Neural cell (in vitro differentiated cells): ENCODE results near the gene GLRA1. TPM values are rescaled to one million over a fixed set of nuclear protein-coding genes. Genes with fewer than 3 reads are reported as not detected.

Source experiments
- H2AFZ ChIP-seq: fragments of 200-600, 300-800 bp; sonication (generic), shearing (Covaris generic); 2 replicates; pipeline ENCODE4 v1.6.0; 2014; ENCODE audit warnings: low read depth, mild to moderate bottlenecking, antibody characterized with exemption, low read length, moderate library complexity
- H3F3A ChIP-seq: fragments of 200-600 bp; shearing (Covaris generic); 2 replicates; pipeline ENCODE4 v1.6.1; 2016; ENCODE audit warnings: mild to moderate bottlenecking, moderate library complexity, mixed read lengths, antibody characterized with exemption, low read length; ENCODE audit not compliant: insufficient read depth, poor library complexity, severe bottlenecking
- H3K27ac ChIP-seq: fragments of 200-600, 300-800 bp; sonication (generic), shearing (Covaris generic); 2 replicates; pipeline ENCODE4 v1.5.1; 2014; ENCODE audit warnings: mild to moderate bottlenecking, low read length, moderate library complexity
- H3K27me3 ChIP-seq: fragments of 300-800, 200-600 bp; sonication (generic), shearing (Covaris generic); 2 replicates; pipeline ENCODE4 v1.6.0; 2014; ENCODE audit warnings: mild to moderate bottlenecking, low read depth, low read length, moderate library complexity; ENCODE audit not compliant: insufficient read depth
- H3K36me3 ChIP-seq: fragments of 300-800, 200-600 bp; sonication (generic), shearing (Covaris generic); 2 replicates; pipeline ENCODE4 v1.5.1; 2014; ENCODE audit warnings: mild to moderate bottlenecking, antibody characterized with exemption, low read length, moderate library complexity; ENCODE audit not compliant: insufficient read depth
- H3K4me2 ChIP-seq: fragments of 300-800, 200-600 bp; sonication (generic), shearing (Covaris generic); 2 replicates; pipeline ENCODE4 v1.6.0; 2014; ENCODE audit warnings: mild to moderate bottlenecking, low read length
- H3K4me3 ChIP-seq: fragments of 300-800, 200-600 bp; sonication (generic), shearing (Covaris generic); 2 replicates; pipeline ENCODE4 v1.5.1; 2014; ENCODE audit warnings: mild to moderate bottlenecking, low read length, moderate library complexity
- H3K79me2 ChIP-seq: fragments of 200-600 bp; shearing (Covaris generic); replicated peaks from 2 replicates; pipeline ENCODE4 v1.6.0; 2014; ENCODE audit warnings: mild to moderate bottlenecking, low read length, moderate library complexity; ENCODE audit not compliant: insufficient read depth
- H3K9ac ChIP-seq: fragments of 300-800, 200-600 bp; sonication (generic), shearing (Covaris generic); 2 replicates; pipeline ENCODE4 v1.6.1; 2016; ENCODE audit warnings: mild to moderate bottlenecking, low read length, mixed read lengths
- H3K9me2 ChIP-seq: fragments of 200-600 bp; shearing (Covaris generic); 2 replicates; pipeline ENCODE4 v1.6.1; 2016; ENCODE audit warnings: mild to moderate bottlenecking, low read length, mixed read lengths; ENCODE audit not compliant: insufficient read depth
- H3K9me3 ChIP-seq: fragments of 200-600, 300-800 bp; sonication (generic), shearing (Covaris generic); 2 replicates; pipeline ENCODE4 v1.6.1; 2016; ENCODE audit warnings: mild to moderate bottlenecking, mixed run types, low read length, moderate library complexity, mixed read lengths
- H4K20me1 ChIP-seq: fragments of 200-600 bp; shearing (Covaris generic); 2 replicates; pipeline ENCODE4 v1.6.1; 2016; ENCODE audit warnings: mild to moderate bottlenecking, mixed run types; ENCODE audit not compliant: insufficient read depth
- EP300 ChIP-seq: fragments of 450-650 bp; conservative IDR thresholded peaks from 2 replicates; pipeline ENCODE4 v1.6.1; 2014; ENCODE audit warnings: antibody characterized with exemption, mild to moderate bottlenecking, moderate library complexity; ENCODE audit not compliant: poor library complexity, severe bottlenecking
- EZH2 ChIP-seq: fragments of 200-600, 300-800 bp; shearing (Covaris generic), sonication (generic); IDR thresholded peaks from 2 replicates; pipeline ENCODE4 v1.6.1; 2014; ENCODE audit warnings: antibody characterized with exemption, low read length, borderline replicate concordance, mild to moderate bottlenecking; ENCODE audit not compliant: insufficient read depth, poor library complexity, severe bottlenecking
- MXI1 ChIP-seq: fragments of 450-650 bp; conservative IDR thresholded peaks from 2 replicates; pipeline ENCODE4 v1.6.1; 2014; ENCODE audit warnings: antibody characterized with exemption, mild to moderate bottlenecking; ENCODE audit not compliant: poor library complexity, severe bottlenecking
- POLR2AphosphoS5 ChIP-seq: IDR thresholded peaks from 2 replicates; pipeline ENCODE4 v1.6.1; 2012
- RAD21 ChIP-seq: fragments of 450-650 bp; conservative IDR thresholded peaks from 2 replicates; pipeline ENCODE4 v1.6.1; 2014; ENCODE audit warnings: antibody characterized with exemption, mild to moderate bottlenecking, moderate library complexity
- SMC3 ChIP-seq: fragments of 450-650 bp; conservative IDR thresholded peaks from 2 replicates; pipeline ENCODE4 v1.6.1; 2014; ENCODE audit warnings: antibody characterized with exemption, mild to moderate bottlenecking, moderate library complexity; ENCODE audit not compliant: poor library complexity
- TAF1 ChIP-seq: IDR thresholded peaks from 2 replicates; pipeline ENCODE4 v1.6.1; 2012; ENCODE audit warnings: low read depth
- polyA plus RNA-seq: library from polyadenylated mRNA; depleted of rRNA; stranded (reverse); fragments of >200 nt; gene quantifications from 2 replicates; pipeline ENCODE4 v1.2.3, GENCODE V29; 2014
- TF ChIP-seq, protein P1 (sequence below): IDR thresholded peaks from 2 replicates; pipeline ENCODE4 v1.6.1; 2012; ENCODE audit warnings: borderline replicate concordance
- TF ChIP-seq, protein P2 (sequence below): fragments of 450-650 bp; IDR thresholded peaks from 2 replicates; pipeline ENCODE4 v1.5.1; 2014; ENCODE audit warnings: antibody characterized with exemption, mild to moderate bottlenecking, moderate library complexity; ENCODE audit not compliant: poor library complexity, severe bottlenecking

The GLRA1 gene
- polyA plus RNA-seq, 1 donor from 2014 or later: not detected

DNA sequence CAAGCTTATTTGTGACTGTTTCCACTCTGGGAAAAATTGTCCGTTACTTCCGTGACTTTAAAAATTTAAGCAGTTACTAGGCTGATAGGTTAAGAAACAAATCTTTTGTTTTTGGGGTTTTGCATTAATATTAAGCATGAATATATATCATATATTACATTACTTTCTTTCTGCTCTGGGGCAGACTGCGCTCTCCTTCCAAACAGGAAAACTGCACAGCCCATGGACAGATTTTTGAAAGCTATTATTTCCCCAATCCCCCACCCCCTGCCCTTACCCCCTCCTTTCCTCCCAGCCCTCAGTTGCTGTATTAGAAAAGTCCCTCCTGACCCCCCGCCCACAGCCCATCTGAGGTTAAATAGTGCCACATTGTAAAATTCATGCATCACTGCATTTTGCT, 102.5 kb downstream of the GLRA1 start:
- H3K36me3 ChIP-seq: no peaks in the 10 kb centered on the region
- H4K20me1 ChIP-seq: no peaks in the 10 kb centered on the region

DNA sequence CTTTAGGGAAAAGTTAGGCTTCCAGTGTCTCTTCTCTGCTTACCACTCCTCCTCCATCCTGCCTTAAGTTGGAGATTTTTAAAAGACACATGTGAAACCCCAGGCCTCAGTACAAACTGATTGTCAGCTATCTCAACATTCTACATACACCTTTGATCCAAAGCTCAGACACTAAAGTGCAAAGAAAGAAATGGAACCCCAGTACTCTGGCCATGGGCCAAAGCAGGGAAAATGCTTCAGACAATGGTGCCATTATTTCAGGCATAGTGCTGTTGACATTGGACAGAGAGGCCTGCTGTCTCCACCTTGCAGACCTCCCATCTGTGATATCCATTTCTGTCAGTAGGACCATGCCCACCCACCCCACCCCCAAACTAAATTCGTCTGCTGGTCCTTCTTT, 103.7 kb downstream of the GLRA1 start:
- H3K27ac ChIP-seq: no peak overlapping the region
- H4K20me1 ChIP-seq: no peaks in the 10 kb centered on the region

More for the DNA sequence above, 102.5 kb downstream of the GLRA1 start:
- H3K4me3 ChIP-seq: no peak overlapping the region
- no peaks in the 10 kb centered on the region for H3K79me2 ChIP-seq
- H2AFZ ChIP-seq: no peak overlapping the region
- no peaks in the 10 kb centered on the region for H3K9me2 ChIP-seq
- H3K27me3 ChIP-seq: no peaks in the 10 kb centered on the region
- no peak overlapping the region for H3K27ac ChIP-seq
- no peak overlapping the region for H3K9ac ChIP-seq
- no peaks in the 10 kb centered on the region for H3F3A ChIP-seq
- no peak overlapping the region for H3K4me2 ChIP-seq
- no peak for TF ChIP-seq MXI1
- no peak for TF ChIP-seq RAD21
- no peak for TF ChIP-seq EP300
- no peak for TF ChIP-seq EZH2
- no peak for TF ChIP-seq SMC3
- TF ChIP-seq, protein P1, sequence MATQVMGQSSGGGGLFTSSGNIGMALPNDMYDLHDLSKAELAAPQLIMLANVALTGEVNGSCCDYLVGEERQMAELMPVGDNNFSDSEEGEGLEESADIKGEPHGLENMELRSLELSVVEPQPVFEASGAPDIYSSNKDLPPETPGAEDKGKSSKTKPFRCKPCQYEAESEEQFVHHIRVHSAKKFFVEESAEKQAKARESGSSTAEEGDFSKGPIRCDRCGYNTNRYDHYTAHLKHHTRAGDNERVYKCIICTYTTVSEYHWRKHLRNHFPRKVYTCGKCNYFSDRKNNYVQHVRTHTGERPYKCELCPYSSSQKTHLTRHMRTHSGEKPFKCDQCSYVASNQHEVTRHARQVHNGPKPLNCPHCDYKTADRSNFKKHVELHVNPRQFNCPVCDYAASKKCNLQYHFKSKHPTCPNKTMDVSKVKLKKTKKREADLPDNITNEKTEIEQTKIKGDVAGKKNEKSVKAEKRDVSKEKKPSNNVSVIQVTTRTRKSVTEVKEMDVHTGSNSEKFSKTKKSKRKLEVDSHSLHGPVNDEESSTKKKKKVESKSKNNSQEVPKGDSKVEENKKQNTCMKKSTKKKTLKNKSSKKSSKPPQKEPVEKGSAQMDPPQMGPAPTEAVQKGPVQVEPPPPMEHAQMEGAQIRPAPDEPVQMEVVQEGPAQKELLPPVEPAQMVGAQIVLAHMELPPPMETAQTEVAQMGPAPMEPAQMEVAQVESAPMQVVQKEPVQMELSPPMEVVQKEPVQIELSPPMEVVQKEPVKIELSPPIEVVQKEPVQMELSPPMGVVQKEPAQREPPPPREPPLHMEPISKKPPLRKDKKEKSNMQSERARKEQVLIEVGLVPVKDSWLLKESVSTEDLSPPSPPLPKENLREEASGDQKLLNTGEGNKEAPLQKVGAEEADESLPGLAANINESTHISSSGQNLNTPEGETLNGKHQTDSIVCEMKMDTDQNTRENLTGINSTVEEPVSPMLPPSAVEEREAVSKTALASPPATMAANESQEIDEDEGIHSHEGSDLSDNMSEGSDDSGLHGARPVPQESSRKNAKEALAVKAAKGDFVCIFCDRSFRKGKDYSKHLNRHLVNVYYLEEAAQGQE: no peak
- TF ChIP-seq, protein P2, sequence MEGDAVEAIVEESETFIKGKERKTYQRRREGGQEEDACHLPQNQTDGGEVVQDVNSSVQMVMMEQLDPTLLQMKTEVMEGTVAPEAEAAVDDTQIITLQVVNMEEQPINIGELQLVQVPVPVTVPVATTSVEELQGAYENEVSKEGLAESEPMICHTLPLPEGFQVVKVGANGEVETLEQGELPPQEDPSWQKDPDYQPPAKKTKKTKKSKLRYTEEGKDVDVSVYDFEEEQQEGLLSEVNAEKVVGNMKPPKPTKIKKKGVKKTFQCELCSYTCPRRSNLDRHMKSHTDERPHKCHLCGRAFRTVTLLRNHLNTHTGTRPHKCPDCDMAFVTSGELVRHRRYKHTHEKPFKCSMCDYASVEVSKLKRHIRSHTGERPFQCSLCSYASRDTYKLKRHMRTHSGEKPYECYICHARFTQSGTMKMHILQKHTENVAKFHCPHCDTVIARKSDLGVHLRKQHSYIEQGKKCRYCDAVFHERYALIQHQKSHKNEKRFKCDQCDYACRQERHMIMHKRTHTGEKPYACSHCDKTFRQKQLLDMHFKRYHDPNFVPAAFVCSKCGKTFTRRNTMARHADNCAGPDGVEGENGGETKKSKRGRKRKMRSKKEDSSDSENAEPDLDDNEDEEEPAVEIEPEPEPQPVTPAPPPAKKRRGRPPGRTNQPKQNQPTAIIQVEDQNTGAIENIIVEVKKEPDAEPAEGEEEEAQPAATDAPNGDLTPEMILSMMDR: no peak
- no peaks in the 10 kb centered on the region for H3K9me3 ChIP-seq

More for the DNA sequence above, 103.7 kb downstream of the GLRA1 start:
- H3K9me3 ChIP-seq: no peaks in the 10 kb centered on the region
- TF ChIP-seq EZH2 (no peak), MXI1 (no peak), TAF1 (no peak), POLR2AphosphoS5 (no peak), SMC3 (no peak), RAD21 (no peak), EP300 (no peak)
- TF ChIP-seq, protein P2: no peak
- TF ChIP-seq, protein P1: no peak
- H3K79me2 ChIP-seq: no peaks in the 10 kb centered on the region
- H3K4me3 ChIP-seq: no peak overlapping the region
- no peak overlapping the region for H3K9ac ChIP-seq
- H3K4me2 ChIP-seq: no peak overlapping the region
- no peaks in the 10 kb centered on the region for H3K27me3 ChIP-seq
- no peaks in the 10 kb centered on the region for H3K9me2 ChIP-seq
- H3F3A ChIP-seq: no peaks in the 10 kb centered on the region
- H3K36me3 ChIP-seq: no peaks in the 10 kb centered on the region
- H2AFZ ChIP-seq: no peak overlapping the region
